IMR-90 (cell line): ENCODE results near the gene SDF2L1. TPM values are rescaled to one million over a fixed set of nuclear protein-coding genes. Genes with fewer than 3 reads are reported as not detected.
"Not testable (repeated sequence)": the region's sequence is repeated elsewhere in the genome, so short reads cannot be mapped to it uniquely, and the experiment has no call there.

Source experiments
- ATAC-seq: fragments of 200-7000 bp; cut with Tn5 transposase; 2 replicates; pipeline ENCODE4 v1.9.1; 2020; ENCODE audit warnings: low read depth, mild to moderate bottlenecking, moderate library complexity
- BruUV-seq: library from RNA; stranded (reverse); fragments of 400-500 nt; replicated peaks from 2 replicates; lab custom pipeline; 2021; lab: Mats Ljungman, UMichigan
- CTCF ChIA-PET: fragments of 300-600 bp; formaldehyde crosslinking; extraction: SDS; loops from one replicate; lab custom pipeline; 2021; ENCODE audit warnings: antibody characterized with exemption; lab: Yijun Ruan, JAX
- POLR2A ChIA-PET: fragments of 300-600 bp; sonication (Branson Sonifier 250); formaldehyde crosslinking; loops from one replicate; lab custom pipeline; 2022; ENCODE audit warnings: antibody characterized with exemption; ENCODE audit not compliant: unreplicated experiment; lab: Charles Lee
- DNase-seq: peaks from one replicate; pipeline ENCODE4 v3.0.0; 2013
- H2AFZ ChIP-seq: replicated peaks from 2 replicates; pipeline ENCODE3; 2013; ENCODE audit warnings: low read length, mild to moderate bottlenecking; ENCODE audit not compliant: poor library complexity
- H2AK5ac ChIP-seq: 2 replicates; pipeline ENCODE4 v1.6.1; 2013; ENCODE audit warnings: low read depth, low read length, inconsistent platforms
- H2AK9ac ChIP-seq: replicated peaks from 2 replicates; pipeline ENCODE3; 2013; ENCODE audit warnings: mild to moderate bottlenecking, low read depth, low read length, moderate library complexity; ENCODE audit not compliant: poor library complexity
- H2BK120ac ChIP-seq: 2 replicates; pipeline ENCODE4 v1.6.1; 2013; ENCODE audit warnings: low read depth, low read length, inconsistent platforms
- H2BK15ac ChIP-seq: 3 replicates; pipeline ENCODE4 v1.6.1; 2013; ENCODE audit warnings: low read depth, low read length, inconsistent platforms
- H2BK20ac ChIP-seq: 2 replicates; pipeline ENCODE4 v1.6.1; 2013; ENCODE audit warnings: low read depth, mild to moderate bottlenecking, inconsistent platforms, low read length, moderate library complexity
- H2BK5ac ChIP-seq: 2 replicates; pipeline ENCODE4 v1.6.1; 2013; ENCODE audit warnings: mild to moderate bottlenecking, low read depth, low read length, inconsistent platforms; ENCODE audit not compliant: poor library complexity, severe bottlenecking
- H3K14ac ChIP-seq: replicated peaks from 2 replicates; pipeline ENCODE4 v1.6.1; 2013; ENCODE audit warnings: low read depth, low read length, inconsistent platforms
- H3K18ac ChIP-seq: 2 replicates; pipeline ENCODE4 v1.6.1; 2013; ENCODE audit warnings: low read depth, low read length, control low read depth
- H3K23ac ChIP-seq: 2 replicates; pipeline ENCODE4 v1.6.1; 2013; ENCODE audit warnings: low read depth, low read length, inconsistent platforms
- H3K27ac ChIP-seq: 2 replicates; pipeline ENCODE4 v1.5.1; 2013; ENCODE audit warnings: mild to moderate bottlenecking, control low read depth, low read length; ENCODE audit not compliant: insufficient read depth
- H3K27me3 ChIP-seq: 2 replicates; pipeline ENCODE4 v1.6.1; 2013; ENCODE audit warnings: low read length; ENCODE audit not compliant: control insufficient read depth, insufficient read depth
- H3K36me3 ChIP-seq: 2 replicates; pipeline ENCODE4 v1.6.1; 2013; ENCODE audit warnings: low read length, mixed read lengths; ENCODE audit not compliant: control insufficient read depth, insufficient read depth
- H3K4ac ChIP-seq: 2 replicates; pipeline ENCODE4 v1.6.1; 2013; ENCODE audit warnings: low read depth, low read length, inconsistent platforms
- H3K4me1 ChIP-seq: 2 replicates; pipeline ENCODE4 v1.6.1; 2013; ENCODE audit warnings: low read length, mixed read lengths; ENCODE audit not compliant: control insufficient read depth, insufficient read depth
- H3K4me2 ChIP-seq: 2 replicates; pipeline ENCODE4 v1.6.1; 2013; ENCODE audit warnings: low read depth, mild to moderate bottlenecking, control low read depth, low read length, moderate library complexity
- H3K4me3 ChIP-seq: 2 replicates; pipeline ENCODE4 v1.5.1; 2013; ENCODE audit warnings: low read depth, mild to moderate bottlenecking, control low read depth, low read length, moderate library complexity; ENCODE audit not compliant: insufficient read depth
- H3K56ac ChIP-seq: 2 replicates; pipeline ENCODE4 v1.6.1; 2013; ENCODE audit warnings: low read length, inconsistent platforms; ENCODE audit not compliant: insufficient read depth; ENCODE audit errors: extremely low read depth
- H3K79me1 ChIP-seq, 2 experiments: 2 replicates each; pipeline ENCODE4 v1.6.1; 2013; ENCODE audit warnings: low read length in 2 of 2, inconsistent platforms in 1 of 2, low read depth in 1 of 2
- H3K9ac ChIP-seq: 2 replicates; pipeline ENCODE4 v1.6.1; 2013; ENCODE audit warnings: low read depth, low read length, control low read depth
- H3K9me1 ChIP-seq: 2 replicates; pipeline ENCODE4 v1.6.1; 2013; ENCODE audit warnings: low read length, inconsistent platforms; ENCODE audit not compliant: insufficient read depth
- H3K9me3 ChIP-seq: 2 replicates; pipeline ENCODE4 v1.6.1; 2013; ENCODE audit warnings: low read length; ENCODE audit not compliant: control insufficient read depth, insufficient read depth
- H4K20me1 ChIP-seq: 2 replicates; pipeline ENCODE4 v1.6.1; 2013; ENCODE audit warnings: low read length, inconsistent platforms; ENCODE audit not compliant: insufficient read depth
- H4K5ac ChIP-seq: 2 replicates; pipeline ENCODE4 v1.6.1; 2013; ENCODE audit warnings: mild to moderate bottlenecking, low read depth, low read length, control low read depth
- H4K8ac ChIP-seq, 2 experiments: 2 replicates each; pipeline ENCODE4 v1.6.1; 2013; ENCODE audit warnings: low read depth in 2 of 2, low read length in 2 of 2, control low read depth in 1 of 2, inconsistent platforms in 1 of 2
- H4K91ac ChIP-seq: 2 replicates; pipeline ENCODE4 v1.6.1; 2013; ENCODE audit warnings: low read depth, low read length, inconsistent platforms; ENCODE audit not compliant: insufficient read depth
- WGBS, 2 experiments: methylation state at CpG; one replicate each; pipeline versions ENCODE4 v1.1.5 to v1.1.7; 2013; ENCODE audit warnings: missing lambda C conversion rate in 2 of 2; ENCODE audit not compliant: insufficient read length in 1 of 2; ENCODE audit errors: extremely low coverage in 2 of 2; 5-methylcytosine and 5-hydroxymethylcytosine counted together
- dilution Hi-C: fragments of 300-500 bp; cut with HindIII; formaldehyde crosslinking; loops from one replicate; pipeline ENCODE4 v1.14.3; 2018; ENCODE audit warnings: low sequenced_read_pairs; ENCODE audit not compliant: unreplicated experiment
- in situ Hi-C: fragments of 300-500 bp; cut with MboI; formaldehyde crosslinking; loops from 3 replicates; pipeline ENCODE4 v1.14.3; 2019; ENCODE audit warnings: low sequenced_read_pairs, inconsistent platforms, mixed read lengths
- intact Hi-C: fragments of 100-400 bp; cut with micrococcal nuclease; formaldehyde crosslinking; loops from 2 replicates; pipeline ENCODE4 v1.10.0; 2022
- polyA plus RNA-seq, 3 experiments: library from polyadenylated mRNA; depleted of rRNA; stranded (reverse); fragments of >200 nt; gene quantifications; 2 replicates each; pipeline ENCODE4 v1.2.3, GENCODE V29; 2012; ENCODE audit warnings: low replicate concordance in 1 of 3
- total RNA-seq: library from RNA; depleted of rRNA; stranded (reverse); fragments of >200 nt; gene quantifications from 2 replicates; pipeline ENCODE4 v1.2.3, GENCODE V29; 2012

Gene SDF2L1
- total and polyA plus RNA-seq, 2 of the 4 experiments (the other 2 are of a cell fraction) = 18.8 to 51.1 TPM

- H3K4me1 ChIP-seq, H3K27ac ChIP-seq, H4K91ac ChIP-seq, BruUV-seq, H4K8ac ChIP-seq, H3K4me2 ChIP-seq, CTCF ChIA-PET, H2AK5ac ChIP-seq, in situ Hi-C loops, H2AFZ ChIP-seq, H3K9ac ChIP-seq, H3K4me3 ChIP-seq, H3K18ac ChIP-seq, H2BK5ac ChIP-seq, H3K23ac ChIP-seq, H3K9me3 ChIP-seq, H3K14ac ChIP-seq, dilution Hi-C loops, ATAC-seq, H2BK20ac ChIP-seq, H2BK120ac ChIP-seq, H2BK15ac ChIP-seq, H3K56ac ChIP-seq, intact Hi-C loops, H3K4ac ChIP-seq, DNase-seq, H3K27me3 ChIP-seq, H4K5ac ChIP-seq, POLR2A ChIA-PET, H2AK9ac ChIP-seq: not testable (repeated sequence)
- WGBS, 2 experiments = 88% methylated on average over 5 of the region's 11 CpGs; no CpG with 5 or more reads in 1 of the 2 experiments
- Histone ChIP-seq H3K9me1 (peaks cover 31% of the 10 kb centered on the region), H3K36me3 (peaks cover 26% of the 10 kb centered on the region), H4K20me1 (peaks cover 95% of the 10 kb centered on the region), H3K79me1 (peaks cover 42 to 90% of the 10 kb centered on the region in 2 experiments)
Measured at GRCh38 chr22:21609556-21610157, 32.4 kb upstream of the SDF2L1 start.
